Spleen (tissue), 7 donors: Measurements from ENCODE around the gene SYNM.

ENCODE experiments used
- CTCF ChIP-seq, 11 experiments: fragments of 200-600 bp in 7 of 11; fragments of 450-650 bp in 4 of 11; sonication (generic) in 4 of 11; IDR thresholded peaks in 8 of 11; conservative IDR thresholded peaks in 3 of 11; 1 replicate in 7 of 11; 2 replicates in 4 of 11; pipeline versions ENCODE4 v1.4.0 to v1.8.0; 2016 to 2021; ENCODE audit warnings: antibody characterized with exemption in 11 of 11, inconsistent platforms in 4 of 11, mild to moderate bottlenecking in 1 of 11
- POLR2A ChIP-seq, 3 donors: fragments of 450-650 bp; IDR thresholded peaks; one replicate each; pipeline ENCODE4 v1.5.1; 2017; ENCODE audit warnings: antibody characterized with exemption in 3 of 3, mild to moderate bottlenecking in 1 of 3
- POLR2AphosphoS5 ChIP-seq, 3 donors: sonication (generic); formaldehyde crosslinking; IDR thresholded peaks; one replicate each; pipeline ENCODE4 v1.5.1; 2017; ENCODE audit warnings: antibody characterized with exemption in 3 of 3
- donor health status: DM: no; HTN: no; CAD: no; lungs with moderate emphysema.
- donor health status: DM: no; HTN: no; CAD: no.
- donor health status: DM: no; HTN: no; CAD: no.

DNA sequence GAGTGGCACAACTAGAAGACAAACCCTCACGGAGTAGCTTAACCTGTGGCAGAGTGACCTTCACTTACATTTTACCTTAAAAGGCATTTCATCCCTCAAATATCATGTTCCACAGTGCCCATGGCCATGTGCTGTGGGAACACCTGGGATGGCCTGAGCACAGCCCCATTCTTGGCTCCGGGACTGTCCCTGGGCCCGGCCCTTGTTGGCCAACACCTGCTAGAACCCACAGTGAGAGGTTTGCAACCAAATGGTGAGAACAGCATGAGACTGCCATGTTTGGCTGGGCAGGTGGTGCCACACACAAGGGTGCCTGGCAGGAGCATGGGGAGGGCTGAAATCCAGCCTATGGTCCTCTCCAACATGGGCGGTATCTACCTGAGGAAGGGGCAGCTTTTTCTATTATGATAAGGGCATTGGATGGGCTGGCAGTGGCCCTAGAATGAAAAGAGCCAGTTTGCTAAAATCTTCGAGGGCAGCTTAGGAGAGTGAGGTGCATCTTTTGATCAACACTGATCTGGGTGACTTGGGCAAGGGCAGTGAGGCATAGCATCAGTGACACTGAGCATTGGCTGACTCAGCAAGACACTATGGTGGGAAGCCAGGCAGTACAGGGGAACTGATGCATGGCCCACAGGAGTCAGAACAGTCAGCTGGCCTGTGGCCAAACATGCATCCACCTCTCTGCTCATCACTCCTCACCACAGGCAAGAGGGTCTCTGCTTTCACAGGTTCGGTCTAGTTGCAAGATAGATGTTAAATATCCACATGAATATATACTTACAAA, 53.9 kb downstream of the SYNM start:
- TF ChIP-seq POLR2AphosphoS5 (IDR thresholded peaks at IDR 0.05), result no peak
- TF ChIP-seq POLR2A (IDR thresholded peaks at IDR 0.05), result no peak
- no peak for TF ChIP-seq CTCF (IDR thresholded peaks at IDR 0.05 in 8 of 11, conservative IDR thresholded peaks at IDR 0.05 in 3 of 11)
